HG03135 (cell line): Measurements from ENCODE around the gene DNAAF5.
A peak's percentile ranks its signal among the peaks of the same experiment; 100 is the strongest.

Experiments
- ATAC-seq: cut with Tn5 transposase; IDR thresholded peaks from one replicate; pipeline ENCODE4 v1.9.1; 2021; ENCODE audit warnings: mild to moderate bottlenecking, moderate library complexity; ENCODE audit not compliant: unreplicated experiment

The DNAAF5 gene

DNA sequence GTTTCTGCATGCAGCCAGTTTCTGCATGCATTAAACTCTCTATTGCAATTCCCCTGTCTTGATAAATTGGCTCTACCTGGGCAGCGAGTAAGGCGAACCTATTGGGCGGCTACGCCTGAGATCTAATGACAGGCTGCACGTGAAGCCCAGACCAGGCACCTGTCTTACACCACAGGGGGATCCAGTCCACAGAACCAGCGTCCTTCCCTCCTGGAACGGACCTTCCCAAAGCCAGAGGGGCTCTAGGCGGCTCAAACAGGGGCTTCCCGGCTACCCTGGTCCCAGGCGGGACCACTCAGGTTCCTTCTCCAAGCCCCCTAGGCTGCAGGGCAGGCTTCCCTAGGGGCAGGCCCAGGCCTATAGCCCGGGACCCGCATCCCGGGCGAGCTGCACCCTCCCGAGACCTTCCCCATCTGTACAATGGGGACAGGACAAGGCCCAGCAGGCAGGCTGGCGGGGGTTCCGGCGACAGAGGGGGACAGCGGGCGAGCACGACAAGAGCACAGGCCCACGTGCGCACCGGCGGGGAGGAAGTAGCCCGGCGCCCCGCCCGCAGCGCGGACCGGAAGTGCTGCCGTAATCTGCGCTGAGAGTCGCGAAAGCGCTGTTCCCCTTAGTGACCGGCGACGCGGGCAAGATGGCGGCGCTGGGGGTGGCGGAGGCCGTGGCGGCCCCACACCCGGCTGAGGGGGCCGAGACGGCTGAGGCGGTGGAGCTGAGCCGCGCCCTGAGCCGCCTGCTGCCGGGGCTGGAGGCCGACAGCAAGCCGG, at the start of gene DNAAF5:
Gene DNAAF5, plus strand, starts transcription at position 616 of the 770 bp plus-strand sequence. Its CDS starts 22 bp downstream, at position 638.
- ATAC-seq, result peak; percentile 76

DNA sequence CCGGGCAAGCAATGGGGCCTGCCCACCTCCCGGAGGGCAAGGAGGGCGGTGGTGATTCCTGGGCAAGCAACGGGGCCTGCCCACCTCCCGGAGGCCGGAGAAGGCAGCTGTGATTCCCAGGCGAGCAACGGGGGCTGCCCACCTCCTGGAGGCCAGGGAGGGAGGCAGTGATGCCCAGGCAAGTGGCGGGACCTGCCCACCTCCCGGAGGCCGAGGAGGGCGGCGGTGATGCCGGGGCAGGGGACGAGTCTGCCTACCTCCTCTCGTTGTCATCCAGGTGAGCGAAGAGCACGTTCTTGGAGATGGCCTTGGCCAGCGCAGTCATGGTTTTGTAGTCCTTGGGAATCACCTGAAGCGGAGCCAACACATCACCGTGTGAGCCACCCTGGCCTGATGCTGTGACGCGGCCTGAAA, 49.5 kb upstream of the DNAAF5 start:
- no peak for ATAC-seq

- no peak for ATAC-seq
Observed at GRCh38 chr7:680411-681127, 45.9 kb upstream of the DNAAF5 start.

DNA sequence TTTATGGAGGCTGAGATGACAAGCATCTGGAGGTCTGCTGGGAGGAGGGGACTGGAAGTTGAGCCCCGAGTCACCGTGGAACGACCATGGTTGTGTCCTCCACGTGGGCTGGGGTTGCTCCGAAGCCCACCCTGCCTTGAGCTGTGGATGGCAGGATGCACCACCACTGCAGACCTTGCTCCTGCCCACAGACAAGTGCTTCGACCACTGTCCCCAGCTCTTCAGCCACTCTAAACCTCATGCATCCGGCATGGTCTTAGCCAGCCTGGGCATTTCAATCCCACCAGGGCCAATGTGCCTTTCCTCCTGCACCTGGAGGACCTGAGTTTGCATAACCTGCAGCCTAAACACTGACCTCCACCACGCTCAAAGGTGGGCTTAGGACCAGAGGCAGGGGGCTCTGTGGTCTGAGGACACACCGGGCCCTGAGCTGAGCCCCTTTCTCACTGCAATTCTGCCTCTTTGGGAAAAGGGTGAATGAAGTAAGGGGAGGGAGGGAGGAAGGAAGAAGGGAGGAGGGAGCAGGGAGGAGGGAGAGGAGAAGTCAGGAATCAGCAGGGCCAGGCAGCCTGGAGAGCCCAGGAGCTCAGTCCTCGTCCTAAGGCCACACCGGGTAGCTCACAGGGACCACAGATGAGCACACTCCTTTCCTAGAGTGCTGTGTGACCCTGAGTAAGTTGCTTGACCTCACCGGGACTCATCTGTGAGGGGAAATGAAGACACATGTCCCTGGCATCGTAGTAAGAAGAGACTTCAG, 44.8 kb upstream of the DNAAF5 start:
- no peak for ATAC-seq

GRCh38 chr7:682810-683209, 43.7 kb upstream of the DNAAF5 start:
- no peak for ATAC-seq

DNA sequence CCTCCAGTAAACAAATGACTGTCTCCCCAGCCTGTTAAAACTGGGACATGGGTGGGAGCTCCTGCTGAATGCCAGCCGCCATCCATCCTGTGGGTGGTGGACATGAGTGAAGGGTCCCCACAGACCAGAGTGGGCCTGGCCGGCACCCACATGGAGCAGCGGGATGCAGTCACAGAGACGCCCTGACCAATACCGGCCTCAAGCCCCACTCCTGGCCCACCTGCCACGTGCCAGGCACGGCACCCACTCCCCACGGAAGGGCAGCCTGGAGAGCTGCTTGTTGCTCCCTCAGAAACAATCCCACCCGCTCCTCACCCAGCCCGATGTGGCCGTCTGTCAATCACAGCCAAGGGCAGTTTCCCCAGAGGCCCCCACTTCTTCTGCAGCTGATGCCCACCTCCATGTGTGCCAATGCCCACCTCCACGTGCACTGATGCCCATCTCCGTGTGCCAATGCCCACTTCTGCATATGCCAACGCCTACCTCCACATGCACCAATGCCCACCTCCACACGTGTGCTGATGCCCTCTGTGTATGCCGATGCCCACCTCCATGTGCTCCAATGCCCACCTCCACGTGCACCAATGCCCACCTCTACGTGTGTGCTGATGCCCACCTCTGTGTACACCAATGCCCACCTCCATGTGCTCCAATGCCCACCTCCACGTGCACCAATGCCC, 42.8 kb upstream of the DNAAF5 start:
- no peak for ATAC-seq

- no peak for ATAC-seq
Observed at GRCh38 chr7:684416-684815, 42.1 kb upstream of the DNAAF5 start.

GRCh38 chr7:685540-685939, 41.0 kb upstream of the DNAAF5 start:
- no peak for ATAC-seq

GRCh38 chr7:690478-691360, 35.8 kb upstream of the DNAAF5 start:
- ATAC-seq, result no peak

GRCh38 chr7:691361-692045, 35.0 kb upstream of the DNAAF5 start:
- no peak for ATAC-seq

DNA sequence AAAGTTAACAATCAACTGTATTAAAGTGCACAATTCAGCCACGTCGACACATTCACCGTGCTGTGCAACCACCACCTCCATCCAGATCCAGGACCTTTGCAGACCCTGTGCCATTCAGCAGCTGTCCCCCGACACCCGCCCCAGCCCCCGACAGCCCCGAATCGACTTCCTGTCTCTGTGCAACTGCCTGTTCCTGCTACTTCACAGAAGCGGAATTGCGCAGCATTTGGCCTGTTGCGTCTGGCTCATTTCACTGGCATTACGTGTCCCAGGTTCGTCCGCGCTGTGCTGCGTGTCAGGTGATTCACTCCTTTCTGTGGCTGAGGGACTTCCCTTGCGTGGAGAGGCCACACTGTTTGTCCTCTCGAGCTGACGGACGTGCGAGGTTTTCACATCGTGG, 33.2 kb upstream of the DNAAF5 start:
- ATAC-seq, result no peak

DNA sequence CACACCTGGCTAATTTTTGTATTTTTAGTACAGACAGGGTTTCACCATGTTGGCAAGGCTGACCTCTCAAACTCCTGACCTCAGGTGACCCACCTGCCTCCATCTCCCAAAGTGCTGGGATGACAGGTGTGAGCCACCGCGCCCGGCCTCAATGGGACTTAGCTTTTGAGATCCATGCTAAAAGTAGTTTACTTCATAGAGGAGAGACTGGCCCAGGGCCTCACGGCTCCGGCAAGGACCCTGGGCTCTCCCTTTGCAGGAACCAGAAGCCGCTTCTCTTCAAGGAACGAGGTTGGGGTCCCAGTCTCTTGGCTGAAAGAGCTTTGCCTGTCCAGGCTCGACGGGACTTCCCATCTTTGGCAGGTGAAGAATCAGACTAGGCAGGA, 30.1 kb upstream of the DNAAF5 start:
- ATAC-seq, result no peak

GRCh38 chr7:696812-697551, 29.5 kb upstream of the DNAAF5 start:
- ATAC-seq, result no peak

DNA sequence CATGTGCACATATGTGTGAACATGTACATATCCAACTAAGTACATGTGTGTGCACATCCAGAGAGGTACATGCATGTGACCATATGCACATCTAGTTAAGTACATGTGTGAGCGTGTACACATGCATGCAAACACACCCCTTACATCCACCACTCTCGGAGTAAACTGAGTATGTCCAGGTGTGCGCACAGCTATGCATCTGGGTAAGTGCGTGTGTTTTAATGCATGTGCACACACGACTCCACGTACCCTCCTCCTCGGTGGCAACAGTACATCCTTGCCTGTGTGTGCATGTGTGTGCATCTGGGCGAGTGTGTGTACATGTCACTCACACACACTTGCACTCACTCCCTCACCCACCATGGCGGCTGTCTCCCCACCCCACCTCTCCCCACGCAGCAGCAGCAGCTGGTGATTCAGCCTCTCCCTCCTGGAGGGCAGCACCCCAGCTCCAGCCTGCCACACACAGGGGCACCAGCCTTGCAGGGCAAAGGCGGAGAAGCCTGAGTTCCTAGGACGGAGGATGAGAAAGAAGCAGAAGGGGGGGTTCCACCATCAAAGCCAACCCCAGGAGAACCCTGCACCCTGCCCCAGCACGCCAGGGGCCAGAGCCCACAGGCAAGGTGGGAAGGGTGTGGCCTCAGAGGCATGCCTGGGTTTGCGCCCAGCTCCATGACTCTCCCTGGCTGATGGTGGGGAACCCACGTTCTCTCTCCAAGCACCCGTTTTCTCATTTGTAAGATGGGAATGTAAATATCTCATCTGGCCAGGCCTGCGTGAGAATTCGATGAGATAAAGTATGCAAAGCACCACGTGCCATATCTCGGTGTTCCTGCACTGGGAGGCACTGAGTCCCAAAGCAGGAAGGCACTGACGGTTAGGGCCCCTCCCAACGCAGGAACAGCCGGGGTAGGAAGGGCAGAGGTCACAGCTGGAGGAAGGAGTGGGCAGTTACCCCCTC, 27.7 kb upstream of the DNAAF5 start:
- ATAC-seq, result no peak

DNA sequence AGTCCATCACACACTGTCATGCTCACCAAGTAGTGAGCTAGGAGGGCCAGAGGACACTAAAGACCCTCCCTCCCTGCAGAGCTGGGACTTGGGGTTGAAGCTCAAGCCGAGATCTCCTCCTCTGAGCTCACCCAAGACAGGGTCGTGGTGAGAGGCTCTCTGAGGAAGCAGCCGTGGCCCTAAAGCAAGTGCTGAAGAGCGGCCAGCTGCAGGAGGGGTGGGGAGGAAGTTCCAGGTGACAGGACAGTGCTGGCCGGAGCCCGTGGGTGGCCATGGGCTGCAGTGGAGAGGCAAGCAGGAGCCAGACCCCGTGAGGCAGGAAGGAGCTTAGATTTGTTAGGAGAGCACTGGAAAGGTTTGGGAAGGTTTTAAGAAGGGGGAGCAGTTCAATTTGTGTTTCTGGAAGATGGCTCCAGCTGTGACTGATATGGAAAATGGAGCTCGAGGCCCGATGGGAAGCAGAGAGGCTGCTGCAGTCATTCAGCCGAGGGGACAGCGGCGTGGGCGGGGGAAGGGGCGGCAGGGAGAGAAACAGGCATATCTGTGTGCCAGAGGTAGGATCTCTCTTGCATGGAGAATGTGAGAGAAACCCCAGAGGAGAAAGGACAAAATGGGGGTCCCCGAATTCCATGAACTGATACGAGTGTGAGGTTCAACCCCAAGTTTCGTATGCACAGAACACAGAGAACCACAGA, 26.9 kb upstream of the DNAAF5 start:
- no peak for ATAC-seq

DNA sequence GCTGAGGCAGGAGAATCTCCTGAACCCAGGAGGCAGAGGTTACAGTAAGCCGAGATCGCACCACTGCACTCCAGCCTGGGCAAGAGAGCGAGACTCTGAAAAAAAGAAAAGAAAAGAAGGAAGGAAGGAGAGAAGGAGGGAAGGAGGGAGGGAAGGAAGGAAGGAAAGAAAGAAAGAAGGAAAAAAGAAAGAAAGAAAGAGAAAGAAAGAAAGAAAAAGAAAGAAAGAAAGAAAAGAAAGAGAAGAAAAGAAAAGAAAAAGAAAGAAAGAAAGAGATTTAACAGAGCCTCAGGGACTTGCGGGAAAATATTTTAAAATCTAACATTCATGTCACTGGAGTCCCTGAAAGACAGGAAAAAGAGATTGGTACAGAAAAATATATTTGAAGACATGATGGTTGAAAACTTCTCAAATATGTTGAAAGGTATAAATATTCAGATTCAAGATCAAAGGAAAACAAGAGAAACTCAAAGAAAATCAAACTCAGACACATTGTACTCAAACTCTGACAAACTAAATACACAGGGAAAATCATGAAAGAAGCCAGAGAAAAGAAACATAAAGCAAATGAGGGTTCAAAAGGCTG, 25.3 kb upstream of the DNAAF5 start:
- ATAC-seq, result no peak

- ATAC-seq, result no peak
Observed at GRCh38 chr7:703049-703448, 23.4 kb upstream of the DNAAF5 start.
